CD8-positive, alpha-beta memory T cell (primary cell): ENCODE results near the gene FAM135A. TPM values are rescaled to one million over a fixed set of nuclear protein-coding genes. Genes with fewer than 3 reads are reported as not detected.
"Not testable (repeated sequence)": the region's sequence is repeated elsewhere in the genome, so short reads cannot be mapped to it uniquely, and the experiment has no call there.

Source experiments
- CTCF ChIA-PET: fragments of 350-600 bp; sonication (Branson Sonifier 250); formaldehyde crosslinking; loops from one replicate; lab custom pipeline; 2021; ENCODE audit warnings: antibody characterized with exemption; lab: Charles Lee
- POLR2A ChIA-PET: fragments of 350-600 bp; sonication (Branson Sonifier 250); formaldehyde crosslinking; loops from one replicate; lab custom pipeline; 2021; ENCODE audit warnings: antibody characterized with exemption; lab: Charles Lee
- DNase-seq, 5 donors: peaks; one replicate each; pipeline versions ENCODE4 v3.0.0 to v3.0.0-alpha.2; 2020 to 2022; ENCODE audit warnings: mixed read lengths in 1 of 5
- H3K27ac ChIP-seq: one replicate; pipeline ENCODE4 v1.7.0; 2013; ENCODE audit warnings: low read depth, mild to moderate bottlenecking, low read length, moderate library complexity
- H3K27me3 ChIP-seq: 2 replicates; pipeline ENCODE4 v1.7.0; 2013; ENCODE audit warnings: low read length, mild to moderate bottlenecking; ENCODE audit not compliant: insufficient read depth, poor library complexity, severe bottlenecking
- H3K36me3 ChIP-seq: 2 replicates; pipeline ENCODE4 v1.7.0; 2013; ENCODE audit warnings: mild to moderate bottlenecking, low read length, moderate library complexity; ENCODE audit not compliant: insufficient read depth
- H3K4me1 ChIP-seq: 2 replicates; pipeline ENCODE4 v1.7.0; 2013; ENCODE audit warnings: mild to moderate bottlenecking, low read length, moderate library complexity; ENCODE audit not compliant: insufficient read depth
- H3K4me3 ChIP-seq: 2 replicates; pipeline ENCODE4 v1.7.0; 2013; ENCODE audit warnings: mild to moderate bottlenecking, low read length
- H3K9me3 ChIP-seq: 2 replicates; pipeline ENCODE4 v1.7.0; 2013; ENCODE audit warnings: mild to moderate bottlenecking, low read length
- H3K27ac Mint-ChIP-seq, 8 donors: one replicate each; pipeline ENCODE4 v1.8.0; 2020 to 2021; ENCODE audit warnings: mixed read lengths in 8 of 8, mild to moderate bottlenecking in 6 of 8, inconsistent platforms in 3 of 8, moderate library complexity in 3 of 8
- H3K27me3 Mint-ChIP-seq, 2 donors: one replicate each; pipeline ENCODE4 v1.8.0; 2020 to 2021; ENCODE audit warnings: mixed read lengths in 2 of 2, mild to moderate bottlenecking in 1 of 2, moderate library complexity in 1 of 2
- H3K36me3 Mint-ChIP-seq, 3 donors: one replicate each; pipeline ENCODE4 v1.8.0; 2020 to 2021; ENCODE audit warnings: mixed read lengths in 3 of 3, inconsistent platforms in 1 of 3, mild to moderate bottlenecking in 1 of 3
- H3K4me1 Mint-ChIP-seq, 3 donors: one replicate each; pipeline ENCODE4 v1.8.0; 2020 to 2021; ENCODE audit warnings: mixed read lengths in 3 of 3, inconsistent platforms in 1 of 3, mild to moderate bottlenecking in 1 of 3
- H3K4me3 Mint-ChIP-seq, 7 donors: one replicate each; pipeline ENCODE4 v1.8.0; 2020 to 2021; ENCODE audit warnings: mixed read lengths in 7 of 7, mild to moderate bottlenecking in 6 of 7, moderate library complexity in 4 of 7, inconsistent platforms in 2 of 7
- H3K9me3 Mint-ChIP-seq, 5 donors: one replicate each; pipeline ENCODE4 v1.8.0; 2020 to 2022; ENCODE audit warnings: mixed read lengths in 5 of 5, mild to moderate bottlenecking in 3 of 5, moderate library complexity in 2 of 5, inconsistent platforms in 1 of 5
- polyA plus RNA-seq: library from polyadenylated mRNA; unstranded; fragments of 300-500 nt; fragmentation: Illumina TruSeq; gene quantifications from one replicate; pipeline ENCODE4 v1.2.3, GENCODE V29; 2021
- total RNA-seq, 2 experiments: library from RNA; stranded (reverse); gene quantifications; one replicate each; pipeline ENCODE4 v1.2.3, GENCODE V29; 2021

The FAM135A gene
- total and polyA plus RNA-seq, 3 experiments from 2014 or later, result 3.0 to 5.8 (median 5.7) TPM

- H3K27ac ChIP-seq, result no peak overlapping the region
Observed at GRCh38 chr6:70552974-70553373, 139.7 kb downstream of the FAM135A start.

GRCh38 chr6:70557998-70558397 is 144.7 kb downstream of the FAM135A start:
- Histone ChIP-seq H3K4me3 (no peak overlapping the region), H3K4me1 (no peaks in the 10 kb centered on the region), H3K9me3 (no peaks in the 10 kb centered on the region), H3K36me3 (no peaks in the 10 kb centered on the region), H3K27ac (no peak overlapping the region), H3K27me3 (no peaks in the 10 kb centered on the region)
- H3K4me1 Mint-ChIP-seq, result no peaks in the 10 kb centered on the region
- CTCF ChIA-PET, result no interaction called here
- no peaks in the 10 kb centered on the region for H3K36me3 Mint-ChIP-seq
- no peak overlapping the region for H3K4me3 Mint-ChIP-seq
- DNase-seq, result no peak
- no peaks in the 10 kb centered on the region for H3K27me3 Mint-ChIP-seq
- POLR2A ChIA-PET, result no interaction called here
- no peak overlapping the region for H3K27ac Mint-ChIP-seq
- no peaks in the 10 kb centered on the region for H3K9me3 Mint-ChIP-seq

More at GRCh38 chr6:70552974-70553373, 139.7 kb downstream of the FAM135A start:
- H3K4me3 ChIP-seq, result no peak overlapping the region
- Mint-ChIP-seq H3K27me3 (peaks cover 0 to 1% of the 10 kb centered on the region in 2 donors), H3K27ac (no peak overlapping the region), H3K9me3 (no peaks in the 10 kb centered on the region), H3K4me3 (no peak overlapping the region), H3K4me1 (no peaks in the 10 kb centered on the region), H3K36me3 (no peaks in the 10 kb centered on the region)
- no peaks in the 10 kb centered on the region for H3K27me3 ChIP-seq
- no peaks in the 10 kb centered on the region for H3K9me3 ChIP-seq
- POLR2A ChIA-PET, result no interaction called here
- no peaks in the 10 kb centered on the region for H3K36me3 ChIP-seq
- no peaks in the 10 kb centered on the region for H3K4me1 ChIP-seq
- CTCF ChIA-PET, result no interaction called here
- DNase-seq, result no peak

- H3K4me1 ChIP-seq, H3K27ac ChIP-seq, H3K9me3 ChIP-seq, H3K4me3 Mint-ChIP-seq, POLR2A ChIA-PET, H3K4me3 ChIP-seq, H3K36me3 ChIP-seq, DNase-seq, H3K27ac Mint-ChIP-seq, CTCF ChIA-PET, H3K27me3 ChIP-seq, H3K27me3 Mint-ChIP-seq, H3K36me3 Mint-ChIP-seq, H3K9me3 Mint-ChIP-seq: not testable (repeated sequence)
- H3K4me1 Mint-ChIP-seq, result peaks cover 9 to 11% (median 9%) of the 10 kb centered on the region in 3 donors
Observed at GRCh38 chr6:70562401-70562800, 149.1 kb downstream of the FAM135A start.

- Histone ChIP-seq H3K27ac (no peak overlapping the region), H3K9me3 (no peaks in the 10 kb centered on the region), H3K4me3 (no peak overlapping the region), H3K36me3 (no peaks in the 10 kb centered on the region), H3K27me3 (no peaks in the 10 kb centered on the region), H3K4me1 (peaks cover 4% of the 10 kb centered on the region)
- Mint-ChIP-seq H3K4me3 (peak overlapping the region in 1 of 7 donors; percentile 56), H3K27ac (no peak overlapping the region), H3K27me3 (peaks cover 0 to 2% of the 10 kb centered on the region in 2 donors), H3K36me3 (peaks cover 0 to 2% (median under 1%) of the 10 kb centered on the region in 3 donors), H3K4me1 (peaks cover 12 to 23% (median 20%) of the 10 kb centered on the region in 3 donors), H3K9me3 (no peaks in the 10 kb centered on the region)
- DNase-seq, result no peak
- POLR2A ChIA-PET, result no interaction called here
- CTCF ChIA-PET, result no interaction called here
Observed at GRCh38 chr6:70563530-70563929, 150.2 kb downstream of the FAM135A start.

- Histone ChIP-seq H3K27ac (peak within 1 kb of the TSS; percentile 77), H3K36me3 (no peaks in the 10 kb centered on the region), H3K4me3 (peak within 1 kb of the TSS; percentile 88), H3K4me1 (peaks cover 4% of the 10 kb centered on the region), H3K9me3 (no peaks in the 10 kb centered on the region), H3K27me3 (no peaks in the 10 kb centered on the region)
- ChIA-PET CTCF (interaction anchor here (1.2 to 1.6 kb wide), 3 partner anchors 38 to 120 kb away, joined by 3 to 6 read pairs (median 4); no protein-coding TSS in a partner anchor), POLR2A (no interaction called here)
- peak; percentile 92 to 96 (median 93) for DNase-seq
- peaks cover 0 to 2% of the 10 kb centered on the region in 2 donors for H3K27me3 Mint-ChIP-seq
- H3K36me3 Mint-ChIP-seq, result peaks cover 0 to 2% (median 2%) of the 10 kb centered on the region in 3 donors
- H3K4me3 Mint-ChIP-seq, result peak within 1 kb of the TSS; percentile 82 to 91 (median 89)
- H3K4me1 Mint-ChIP-seq, result peaks cover 16 to 30% (median 28%) of the 10 kb centered on the region in 3 donors
- no peaks in the 10 kb centered on the region for H3K9me3 Mint-ChIP-seq
- H3K27ac Mint-ChIP-seq, result peak within 1 kb of the TSS; percentile 58 to 95 (median 93)
Observed at GRCh38 chr6:70566751-70567382, 153.6 kb downstream of the FAM135A start, which contains the start of gene SDHAF4. Gene SDHAF4 (plus strand): TSS chr6:70566930. CDS start chr6:70566941, 11 bp downstream.

- Mint-ChIP-seq H3K9me3 (no peaks in the 10 kb centered on the region), H3K4me3 (no peak overlapping the region), H3K4me1 (peaks cover 4 to 7% (median 7%) of the 10 kb centered on the region in 3 donors), H3K27me3 (peaks cover 0 to 1% of the 10 kb centered on the region in 2 donors), H3K27ac (no peak overlapping the region), H3K36me3 (peaks cover 0 to 8% (median 8%) of the 10 kb centered on the region in 3 donors)
- Histone ChIP-seq H3K4me3 (no peak overlapping the region), H3K9me3 (no peaks in the 10 kb centered on the region), H3K36me3 (no peaks in the 10 kb centered on the region), H3K27me3 (no peaks in the 10 kb centered on the region), H3K27ac (no peak overlapping the region), H3K4me1 (no peaks in the 10 kb centered on the region)
- no peak for DNase-seq
- ChIA-PET POLR2A (interaction anchor here (0.7 kb wide), 1 partner anchor 310 kb away, joined by 7 read pairs; no protein-coding TSS in a partner anchor), CTCF (interaction anchor here (1.6 kb wide), 1 partner anchor 93 kb away, joined by 4 read pairs; the partner anchor contains the start of gene SMAP1)
Observed at GRCh38 chr6:70574643-70575042, 161.3 kb downstream of the FAM135A start.

GRCh38 chr6:70575899-70576495 is 162.7 kb downstream of the FAM135A start:
- peaks cover 6% of the 10 kb centered on the region for H3K36me3 ChIP-seq
- Mint-ChIP-seq H3K36me3 (peaks cover 9 to 16% (median 12%) of the 10 kb centered on the region in 3 donors), H3K27ac (no peak overlapping the region), H3K4me3 (no peak overlapping the region), H3K27me3 (peaks cover 0 to 1% of the 10 kb centered on the region in 2 donors), H3K9me3 (no peaks in the 10 kb centered on the region), H3K4me1 (peaks cover 0 to 4% (median 0%) of the 10 kb centered on the region in 3 donors)
- H3K27ac ChIP-seq, result no peak overlapping the region
- H3K9me3 ChIP-seq, result no peaks in the 10 kb centered on the region
- H3K27me3 ChIP-seq, result no peaks in the 10 kb centered on the region
- no peak overlapping the region for H3K4me3 ChIP-seq
- no peaks in the 10 kb centered on the region for H3K4me1 ChIP-seq
- ChIA-PET CTCF (interaction anchor here (0.9 to 1.6 kb wide), 2 partner anchors 18 to 92 kb away, joined by 3 to 4 read pairs; partner anchors contain the start of gene SMAP1), POLR2A (no interaction called here)
- DNase-seq, result no peak

- no peak for DNase-seq
- CTCF ChIA-PET, result no interaction called here
- peaks cover 12 to 66% (median 22%) of the 10 kb centered on the region in 3 donors for H3K36me3 Mint-ChIP-seq
- H3K4me3 ChIP-seq, result no peak overlapping the region
- H3K27ac Mint-ChIP-seq, result peak overlapping the region in 2 of 8 donors; percentile 7 to 30
- peaks cover 10% of the 10 kb centered on the region for H3K36me3 ChIP-seq
- H3K4me3 Mint-ChIP-seq, result no peak overlapping the region
- POLR2A ChIA-PET, result no interaction called here
- H3K27ac ChIP-seq, result no peak overlapping the region
- H3K9me3 Mint-ChIP-seq, result no peaks in the 10 kb centered on the region
- H3K27me3 ChIP-seq, result no peaks in the 10 kb centered on the region
- H3K4me1 ChIP-seq, result no peaks in the 10 kb centered on the region
- no peaks in the 10 kb centered on the region for H3K9me3 ChIP-seq
- H3K4me1 Mint-ChIP-seq, result no peaks in the 10 kb centered on the region
- no peaks in the 10 kb centered on the region for H3K27me3 Mint-ChIP-seq
Observed at GRCh38 chr6:70586114-70586513, 172.8 kb downstream of the FAM135A start.
